ENCODE data around the gene CYP2R1.

- TF ChIP-seq, protein P1, sequence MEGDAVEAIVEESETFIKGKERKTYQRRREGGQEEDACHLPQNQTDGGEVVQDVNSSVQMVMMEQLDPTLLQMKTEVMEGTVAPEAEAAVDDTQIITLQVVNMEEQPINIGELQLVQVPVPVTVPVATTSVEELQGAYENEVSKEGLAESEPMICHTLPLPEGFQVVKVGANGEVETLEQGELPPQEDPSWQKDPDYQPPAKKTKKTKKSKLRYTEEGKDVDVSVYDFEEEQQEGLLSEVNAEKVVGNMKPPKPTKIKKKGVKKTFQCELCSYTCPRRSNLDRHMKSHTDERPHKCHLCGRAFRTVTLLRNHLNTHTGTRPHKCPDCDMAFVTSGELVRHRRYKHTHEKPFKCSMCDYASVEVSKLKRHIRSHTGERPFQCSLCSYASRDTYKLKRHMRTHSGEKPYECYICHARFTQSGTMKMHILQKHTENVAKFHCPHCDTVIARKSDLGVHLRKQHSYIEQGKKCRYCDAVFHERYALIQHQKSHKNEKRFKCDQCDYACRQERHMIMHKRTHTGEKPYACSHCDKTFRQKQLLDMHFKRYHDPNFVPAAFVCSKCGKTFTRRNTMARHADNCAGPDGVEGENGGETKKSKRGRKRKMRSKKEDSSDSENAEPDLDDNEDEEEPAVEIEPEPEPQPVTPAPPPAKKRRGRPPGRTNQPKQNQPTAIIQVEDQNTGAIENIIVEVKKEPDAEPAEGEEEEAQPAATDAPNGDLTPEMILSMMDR (IDR thresholded peaks at IDR 0.05) = no peak
- no peak for TF ChIP-seq POLR2A (IDR thresholded peaks at IDR 0.05)
Observed at GRCh38 chr11:14916403-14916802, 24.4 kb upstream of the CYP2R1 start.
